Measurements from ENCODE around the gene SLC39A3.

Gene SLC39A3

GRCh38 chr19:2716722-2717637, 22.8 kb downstream of the SLC39A3 start:
- TF ChIP-seq YY1 (IDR thresholded peaks at IDR 0.05; ENCODE audit: low read depth) (no peak), EGR1 (IDR thresholded peaks at IDR 0.05) (no peak), TEAD4 (IDR thresholded peaks at IDR 0.05) (no peak), RAD21 (IDR thresholded peaks at IDR 0.05; ENCODE audit: low read depth) (no peak), MAX (IDR thresholded peaks at IDR 0.05) (no peak), CREB1 (IDR thresholded peaks at IDR 0.05; ENCODE audit: low read depth) (no peak)

- TF ChIP-seq YY1 (IDR thresholded peaks at IDR 0.05; ENCODE audit: low read depth): no peak
- no peak for TF ChIP-seq CREB1 (IDR thresholded peaks at IDR 0.05; ENCODE audit: low read depth)
- TF ChIP-seq RAD21 (IDR thresholded peaks at IDR 0.05; ENCODE audit: low read depth): no peak
- TF ChIP-seq FOXM1 (IDR thresholded peaks at IDR 0.05; ENCODE audit: borderline replicate concordance, low read depth): no peak
- TF ChIP-seq TEAD4 (IDR thresholded peaks at IDR 0.05): no peak
- TF ChIP-seq EGR1 (IDR thresholded peaks at IDR 0.05): no peak
- TF ChIP-seq EP300 (IDR thresholded peaks at IDR 0.05; ENCODE audit: borderline replicate concordance): no peak
- no peak for TF ChIP-seq TAF1 (IDR thresholded peaks at IDR 0.05; ENCODE audit: low read depth)
- TF ChIP-seq USF1 (IDR thresholded peaks at IDR 0.05): no peak
- no peak for TF ChIP-seq NFIC (IDR thresholded peaks at IDR 0.05)
- no peak for TF ChIP-seq MAX (IDR thresholded peaks at IDR 0.05)
- TF ChIP-seq REST (IDR thresholded peaks at IDR 0.05; ENCODE audit: low read depth): no peak
- TF ChIP-seq CEBPB (IDR thresholded peaks at IDR 0.05): no peak
- no peak for TF ChIP-seq ZBTB7A (IDR thresholded peaks at IDR 0.05; ENCODE audit: low read depth)
- no peak for TF ChIP-seq TCF12 (IDR thresholded peaks at IDR 0.05; ENCODE audit: low read depth)
Measured at GRCh38 chr19:2716275-2716650, 23.6 kb downstream of the SLC39A3 start.

- TF ChIP-seq NFIC (IDR thresholded peaks at IDR 0.05) (no peak), USF1 (IDR thresholded peaks at IDR 0.05) (no peak), FOXM1 (IDR thresholded peaks at IDR 0.05; ENCODE audit: borderline replicate concordance, low read depth) (no peak), RAD21 (IDR thresholded peaks at IDR 0.05; ENCODE audit: low read depth) (no peak), TAF1 (IDR thresholded peaks at IDR 0.05; ENCODE audit: low read depth) (no peak), TEAD4 (IDR thresholded peaks at IDR 0.05) (no peak), MAX (IDR thresholded peaks at IDR 0.05) (no peak), REST (IDR thresholded peaks at IDR 0.05; ENCODE audit: low read depth) (no peak), ZBTB7A (IDR thresholded peaks at IDR 0.05; ENCODE audit: low read depth) (no peak), EP300 (IDR thresholded peaks at IDR 0.05; ENCODE audit: borderline replicate concordance) (no peak)
Measured at GRCh38 chr19:2715470-2716274, 24.1 kb downstream of the SLC39A3 start.

- TF ChIP-seq EP300 (IDR thresholded peaks at IDR 0.05; ENCODE audit: borderline replicate concordance) (no peak), TAF1 (IDR thresholded peaks at IDR 0.05; ENCODE audit: low read depth) (no peak), TCF12 (IDR thresholded peaks at IDR 0.05; ENCODE audit: low read depth) (no peak)
Measured at GRCh38 chr19:2714531-2715269, 25.1 kb downstream of the SLC39A3 start.

GRCh38 chr19:2711875-2712205, 28.0 kb downstream of the SLC39A3 start:
- TF ChIP-seq REST (IDR thresholded peaks at IDR 0.05; ENCODE audit: low read depth): no peak
- TF ChIP-seq YY1 (IDR thresholded peaks at IDR 0.05; ENCODE audit: low read depth): no peak
- TF ChIP-seq TAF1 (IDR thresholded peaks at IDR 0.05; ENCODE audit: low read depth): no peak
- TF ChIP-seq EP300 (IDR thresholded peaks at IDR 0.05; ENCODE audit: borderline replicate concordance): no peak
- no peak for TF ChIP-seq RAD21 (IDR thresholded peaks at IDR 0.05; ENCODE audit: low read depth)
- no peak for TF ChIP-seq CEBPB (IDR thresholded peaks at IDR 0.05)
- no peak for TF ChIP-seq NFIC (IDR thresholded peaks at IDR 0.05)
- no peak for TF ChIP-seq MAX (IDR thresholded peaks at IDR 0.05)
- no peak for TF ChIP-seq FOXM1 (IDR thresholded peaks at IDR 0.05; ENCODE audit: borderline replicate concordance, low read depth)
- no peak for TF ChIP-seq EGR1 (IDR thresholded peaks at IDR 0.05)
- TF ChIP-seq CREB1 (IDR thresholded peaks at IDR 0.05; ENCODE audit: low read depth): no peak
- no peak for TF ChIP-seq TCF12 (IDR thresholded peaks at IDR 0.05; ENCODE audit: low read depth)
- no peak for TF ChIP-seq USF1 (IDR thresholded peaks at IDR 0.05)
- TF ChIP-seq TEAD4 (IDR thresholded peaks at IDR 0.05): no peak
- no peak for TF ChIP-seq ZBTB7A (IDR thresholded peaks at IDR 0.05; ENCODE audit: low read depth)

Data from Ishikawa (cell line).